GM12878 (cell line): Measurements from ENCODE around the gene RAB6B.

Source experiments
- CHD1 ChIP-seq: IDR thresholded peaks from 2 replicates; pipeline ENCODE4 v1.6.1; 2012; ENCODE audit warnings: low read depth, low read length, improper control_type of control experiment
- CTCF ChIP-seq, 3 experiments: IDR thresholded peaks in 2 of 3; conservative IDR thresholded peaks in 1 of 3; 2 replicates each; pipeline ENCODE4 v1.5.1; 2011; ENCODE audit warnings: low read depth in 3 of 3, low read length in 3 of 3, mild to moderate bottlenecking in 3 of 3, control low read depth in 2 of 3, moderate library complexity in 2 of 3, inconsistent platforms in 1 of 3, mixed read lengths in 1 of 3; ENCODE audit not compliant: control insufficient read depth in 2 of 3, insufficient read depth in 1 of 3; ENCODE audit errors: extremely low read depth in 1 of 3
- GABPA ChIP-seq: IDR thresholded peaks from 2 replicates; pipeline ENCODE4 v1.6.1; 2014; ENCODE audit warnings: antibody characterized with exemption, low read depth, mild to moderate bottlenecking, inconsistent platforms
- SUZ12 ChIP-seq: fragments of 200-600 bp; sonication (generic); IDR thresholded peaks from one replicate; pipeline ENCODE4 v1.6.1; 2018; ENCODE audit warnings: antibody characterized with exemption, mild to moderate bottlenecking; ENCODE audit not compliant: unreplicated experiment
- TAF1 ChIP-seq: IDR thresholded peaks from 2 replicates; pipeline ENCODE4 v1.6.1; 2011; ENCODE audit warnings: mild to moderate bottlenecking, low read depth, low read length, borderline replicate concordance
- TF ChIP-seq, protein P1 (sequence below): IDR thresholded peaks from 2 replicates; pipeline ENCODE4 v1.6.1; 2011; ENCODE audit warnings: low read depth, low read length, improper control_type of control experiment, borderline replicate concordance

DNA sequence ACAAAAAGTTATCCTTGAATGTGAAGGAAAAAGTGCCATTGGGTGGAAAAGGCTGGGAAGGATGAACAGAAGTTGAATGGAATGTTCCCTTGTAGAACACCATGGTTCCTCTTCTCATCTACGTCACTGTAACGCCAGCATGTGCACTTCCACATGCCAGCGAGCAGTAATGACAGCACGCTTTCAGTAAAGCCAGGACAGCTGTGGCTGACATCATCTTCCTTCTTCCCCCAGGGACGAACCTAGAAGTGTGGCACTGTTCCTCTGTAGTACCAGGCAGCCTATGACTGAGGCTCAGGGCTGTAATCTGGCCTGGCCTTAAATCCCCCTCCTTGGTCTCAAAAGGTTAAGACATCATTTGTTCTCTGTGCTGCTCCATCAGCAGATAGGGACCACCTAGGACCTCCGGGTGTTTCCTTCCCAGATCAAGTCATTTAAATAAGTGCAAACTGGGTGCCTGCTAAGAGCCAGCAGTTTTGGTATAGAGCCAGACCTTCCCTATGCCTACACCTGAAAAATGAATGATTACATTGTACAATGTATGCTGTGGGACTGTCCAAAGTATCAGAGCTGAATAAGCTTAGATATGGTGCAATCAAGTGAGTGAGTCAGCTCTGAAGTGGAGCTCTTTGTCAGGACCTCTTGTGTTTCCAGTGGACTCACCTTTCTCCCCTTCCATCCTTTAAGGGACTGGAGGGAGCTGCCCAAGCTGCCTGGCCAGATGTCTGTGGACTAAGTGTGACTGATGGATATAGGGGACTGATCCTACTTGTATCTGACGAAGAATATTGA, 95.7 kb downstream of the RAB6B start:
- TF ChIP-seq, protein P1, sequence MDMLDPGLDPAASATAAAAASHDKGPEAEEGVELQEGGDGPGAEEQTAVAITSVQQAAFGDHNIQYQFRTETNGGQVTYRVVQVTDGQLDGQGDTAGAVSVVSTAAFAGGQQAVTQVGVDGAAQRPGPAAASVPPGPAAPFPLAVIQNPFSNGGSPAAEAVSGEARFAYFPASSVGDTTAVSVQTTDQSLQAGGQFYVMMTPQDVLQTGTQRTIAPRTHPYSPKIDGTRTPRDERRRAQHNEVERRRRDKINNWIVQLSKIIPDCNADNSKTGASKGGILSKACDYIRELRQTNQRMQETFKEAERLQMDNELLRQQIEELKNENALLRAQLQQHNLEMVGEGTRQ: no peak
- no peak for TF ChIP-seq GABPA
- TF ChIP-seq CHD1: no peak
- TF ChIP-seq CTCF (IDR thresholded peaks at IDR 0.05 in 2 of 3, conservative IDR thresholded peaks at IDR 0.05 in 1 of 3; ENCODE audit: control insufficient read depth in 2 of 3, extremely low read depth in 1 of 3, insufficient read depth in 1 of 3, low read depth in 3 of 3, low read length in 3 of 3): no peak
- TF ChIP-seq SUZ12: no peak
- TF ChIP-seq TAF1: no peak
